ENCODE data around the gene OPN3. TPM values are rescaled to one million over a fixed set of nuclear protein-coding genes. Genes with fewer than 3 reads are reported as not detected.
A peak's percentile ranks its signal among the peaks of the same experiment; 100 is the strongest.

Gene OPN3
- total and polyA plus RNA-seq, 9 of the 15 experiments (the other 6 are each of a cell fraction or from before 2014, with no cell fraction given), result 4.2 to 34.6 (median 17.0) TPM

DNA sequence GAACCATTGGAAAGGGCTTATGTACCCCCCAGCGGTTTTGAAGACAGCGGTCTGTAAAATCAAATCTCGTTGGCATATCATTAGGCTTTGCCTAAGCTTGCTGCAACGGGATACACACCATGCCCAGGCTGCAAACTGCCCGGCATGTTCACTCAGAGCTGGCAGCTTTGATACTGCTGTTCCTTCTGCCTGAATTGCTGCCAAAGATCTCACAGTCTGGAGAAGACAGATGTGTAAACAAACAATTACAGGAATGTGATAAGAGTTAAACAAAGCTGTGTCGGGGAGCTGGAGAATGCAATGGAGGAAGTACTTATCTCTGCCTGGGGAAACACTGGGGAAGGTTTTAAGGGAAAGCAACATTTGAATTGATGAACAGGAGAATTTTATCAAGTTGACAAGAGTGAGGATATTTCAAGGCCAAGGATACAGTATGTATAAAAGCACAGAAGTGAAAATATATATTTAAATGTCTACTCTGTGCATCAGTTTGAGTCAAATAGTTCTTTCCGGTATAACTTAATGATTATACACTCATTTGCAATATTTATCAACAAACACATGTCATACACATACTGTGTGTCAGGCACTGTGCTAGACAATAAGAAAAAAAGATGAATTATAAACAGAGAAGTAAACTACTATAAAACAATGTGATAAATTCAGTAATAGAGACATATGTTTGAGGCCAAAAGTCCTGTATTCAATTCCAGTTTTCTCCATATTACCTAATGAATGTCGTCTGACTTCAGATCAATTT lies 29.9 kb downstream of the OPN3 start (continued):
- no peak for TF ChIP-seq ZNF644 (tag; IDR thresholded peaks at IDR 0.05; ENCODE audit: low read depth)
- no peak for TF ChIP-seq CBX2 (IDR thresholded peaks at IDR 0.05; ENCODE audit: insufficient read depth, low read length, poor library complexity, severe bottlenecking)
- no peak for TF ChIP-seq RFX7 (CRISPR knock-in tag; IDR thresholded peaks at IDR 0.05)
- TF ChIP-seq, protein P1, sequence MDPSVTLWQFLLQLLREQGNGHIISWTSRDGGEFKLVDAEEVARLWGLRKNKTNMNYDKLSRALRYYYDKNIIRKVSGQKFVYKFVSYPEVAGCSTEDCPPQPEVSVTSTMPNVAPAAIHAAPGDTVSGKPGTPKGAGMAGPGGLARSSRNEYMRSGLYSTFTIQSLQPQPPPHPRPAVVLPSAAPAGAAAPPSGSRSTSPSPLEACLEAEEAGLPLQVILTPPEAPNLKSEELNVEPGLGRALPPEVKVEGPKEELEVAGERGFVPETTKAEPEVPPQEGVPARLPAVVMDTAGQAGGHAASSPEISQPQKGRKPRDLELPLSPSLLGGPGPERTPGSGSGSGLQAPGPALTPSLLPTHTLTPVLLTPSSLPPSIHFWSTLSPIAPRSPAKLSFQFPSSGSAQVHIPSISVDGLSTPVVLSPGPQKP (CRISPR knock-in tag; IDR thresholded peaks at IDR 0.05), result no peak
- no peak for TF ChIP-seq KLF1 (tag; IDR thresholded peaks at IDR 0.05)
- no peak for TF ChIP-seq RBM39 (optimal IDR thresholded peaks at IDR 0.05; ENCODE audit: low read depth, low read length)
- no peak for TF ChIP-seq MAFF (IDR thresholded peaks at IDR 0.05; ENCODE audit: low read length)
- TF ChIP-seq TCF7L2 (IDR thresholded peaks at IDR 0.05; ENCODE audit: low read depth, low read length), result no peak; the same call in 1 of the 2 replicates
- peak; percentile 31; the same call in 1 of the 2 replicates for TF ChIP-seq BHLHE40 (IDR thresholded peaks at IDR 0.05; ENCODE audit: low read length)
- TF ChIP-seq ATF7 (IDR thresholded peaks at IDR 0.05), result 0 out of 2 replicates have a peak, but pooled peaks have one; percentile 17
- TF ChIP-seq ZNF586 (CRISPR knock-in tag; conservative IDR thresholded peaks at IDR 0.05), result no peak
- TF ChIP-seq, protein P2, sequence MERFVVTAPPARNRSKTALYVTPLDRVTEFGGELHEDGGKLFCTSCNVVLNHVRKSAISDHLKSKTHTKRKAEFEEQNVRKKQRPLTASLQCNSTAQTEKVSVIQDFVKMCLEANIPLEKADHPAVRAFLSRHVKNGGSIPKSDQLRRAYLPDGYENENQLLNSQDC (CRISPR knock-in tag; IDR thresholded peaks at IDR 0.05), result no peak
- TF ChIP-seq PHB2 (IDR thresholded peaks at IDR 0.05; ENCODE audit: low read depth), result no peak
- TF ChIP-seq, protein P3, sequence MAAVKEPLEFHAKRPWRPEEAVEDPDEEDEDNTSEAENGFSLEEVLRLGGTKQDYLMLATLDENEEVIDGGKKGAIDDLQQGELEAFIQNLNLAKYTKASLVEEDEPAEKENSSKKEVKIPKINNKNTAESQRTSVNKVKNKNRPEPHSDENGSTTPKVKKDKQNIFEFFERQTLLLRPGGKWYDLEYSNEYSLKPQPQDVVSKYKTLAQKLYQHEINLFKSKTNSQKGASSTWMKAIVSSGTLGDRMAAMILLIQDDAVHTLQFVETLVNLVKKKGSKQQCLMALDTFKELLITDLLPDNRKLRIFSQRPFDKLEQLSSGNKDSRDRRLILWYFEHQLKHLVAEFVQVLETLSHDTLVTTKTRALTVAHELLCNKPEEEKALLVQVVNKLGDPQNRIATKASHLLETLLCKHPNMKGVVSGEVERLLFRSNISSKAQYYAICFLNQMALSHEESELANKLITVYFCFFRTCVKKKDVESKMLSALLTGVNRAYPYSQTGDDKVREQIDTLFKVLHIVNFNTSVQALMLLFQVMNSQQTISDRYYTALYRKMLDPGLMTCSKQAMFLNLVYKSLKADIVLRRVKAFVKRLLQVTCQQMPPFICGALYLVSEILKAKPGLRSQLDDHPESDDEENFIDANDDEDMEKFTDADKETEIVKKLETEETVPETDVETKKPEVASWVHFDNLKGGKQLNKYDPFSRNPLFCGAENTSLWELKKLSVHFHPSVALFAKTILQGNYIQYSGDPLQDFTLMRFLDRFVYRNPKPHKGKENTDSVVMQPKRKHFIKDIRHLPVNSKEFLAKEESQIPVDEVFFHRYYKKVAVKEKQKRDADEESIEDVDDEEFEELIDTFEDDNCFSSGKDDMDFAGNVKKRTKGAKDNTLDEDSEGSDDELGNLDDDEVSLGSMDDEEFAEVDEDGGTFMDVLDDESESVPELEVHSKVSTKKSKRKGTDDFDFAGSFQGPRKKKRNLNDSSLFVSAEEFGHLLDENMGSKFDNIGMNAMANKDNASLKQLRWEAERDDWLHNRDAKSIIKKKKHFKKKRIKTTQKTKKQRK (IDR thresholded peaks at IDR 0.05; ENCODE audit: borderline replicate concordance, low read depth, low read length), result no peak
- TF ChIP-seq HDAC2 (IDR thresholded peaks at IDR 0.05), result no peak
- TF ChIP-seq, protein P4, sequence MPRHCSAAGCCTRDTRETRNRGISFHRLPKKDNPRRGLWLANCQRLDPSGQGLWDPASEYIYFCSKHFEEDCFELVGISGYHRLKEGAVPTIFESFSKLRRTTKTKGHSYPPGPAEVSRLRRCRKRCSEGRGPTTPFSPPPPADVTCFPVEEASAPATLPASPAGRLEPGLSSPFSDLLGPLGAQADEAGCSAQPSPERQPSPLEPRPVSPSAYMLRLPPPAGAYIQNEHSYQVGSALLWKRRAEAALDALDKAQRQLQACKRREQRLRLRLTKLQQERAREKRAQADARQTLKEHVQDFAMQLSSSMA (CRISPR knock-in tag; IDR thresholded peaks at IDR 0.05), result no peak
- no peak for TF ChIP-seq XRCC3 (IDR thresholded peaks at IDR 0.05)
- TF ChIP-seq, protein P5, sequence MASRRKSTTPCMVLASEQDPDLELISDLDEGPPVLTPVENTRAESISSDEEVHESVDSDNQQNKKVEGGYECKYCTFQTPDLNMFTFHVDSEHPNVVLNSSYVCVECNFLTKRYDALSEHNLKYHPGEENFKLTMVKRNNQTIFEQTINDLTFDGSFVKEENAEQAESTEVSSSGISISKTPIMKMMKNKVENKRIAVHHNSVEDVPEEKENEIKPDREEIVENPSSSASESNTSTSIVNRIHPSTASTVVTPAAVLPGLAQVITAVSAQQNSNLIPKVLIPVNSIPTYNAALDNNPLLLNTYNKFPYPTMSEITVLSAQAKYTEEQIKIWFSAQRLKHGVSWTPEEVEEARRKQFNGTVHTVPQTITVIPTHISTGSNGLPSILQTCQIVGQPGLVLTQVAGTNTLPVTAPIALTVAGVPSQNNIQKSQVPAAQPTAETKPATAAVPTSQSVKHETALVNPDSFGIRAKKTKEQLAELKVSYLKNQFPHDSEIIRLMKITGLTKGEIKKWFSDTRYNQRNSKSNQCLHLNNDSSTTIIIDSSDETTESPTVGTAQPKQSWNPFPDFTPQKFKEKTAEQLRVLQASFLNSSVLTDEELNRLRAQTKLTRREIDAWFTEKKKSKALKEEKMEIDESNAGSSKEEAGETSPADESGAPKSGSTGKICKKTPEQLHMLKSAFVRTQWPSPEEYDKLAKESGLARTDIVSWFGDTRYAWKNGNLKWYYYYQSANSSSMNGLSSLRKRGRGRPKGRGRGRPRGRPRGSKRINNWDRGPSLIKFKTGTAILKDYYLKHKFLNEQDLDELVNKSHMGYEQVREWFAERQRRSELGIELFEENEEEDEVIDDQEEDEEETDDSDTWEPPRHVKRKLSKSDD (conservative IDR thresholded peaks at IDR 0.05; ENCODE audit: low read length), result no peak
